GM18868 (cell line): ENCODE results near the gene COPS4.
"Not testable (repeated sequence)": the region's sequence is repeated elsewhere in the genome, so short reads cannot be mapped to it uniquely, and the experiment has no call there.

Experiments used
- ATAC-seq: cut with Tn5 transposase; IDR thresholded peaks from one replicate; pipeline ENCODE4 v1.9.1; 2021; ENCODE audit warnings: mild to moderate bottlenecking, moderate library complexity; ENCODE audit not compliant: unreplicated experiment

Gene COPS4

DNA sequence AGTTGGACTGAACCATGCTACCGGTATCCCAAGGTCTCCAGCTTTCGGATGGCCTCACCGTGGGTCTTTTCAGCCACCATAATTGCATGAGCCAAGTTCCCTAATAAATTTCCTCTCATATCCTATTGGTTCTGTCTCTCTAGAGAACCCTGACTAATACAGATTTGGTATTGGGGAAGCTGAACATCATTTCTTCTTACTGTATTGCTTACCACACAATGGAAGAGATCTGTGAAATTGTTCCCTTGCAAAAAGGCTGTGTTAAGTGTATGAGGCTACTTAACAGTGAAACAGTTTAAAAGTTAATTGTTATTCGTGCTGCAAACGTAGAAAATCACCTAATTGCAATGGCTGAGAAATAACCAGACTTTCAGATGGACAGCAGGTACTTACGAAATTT lies 45.6 kb downstream of the COPS4 start:
- ATAC-seq: no peak

DNA sequence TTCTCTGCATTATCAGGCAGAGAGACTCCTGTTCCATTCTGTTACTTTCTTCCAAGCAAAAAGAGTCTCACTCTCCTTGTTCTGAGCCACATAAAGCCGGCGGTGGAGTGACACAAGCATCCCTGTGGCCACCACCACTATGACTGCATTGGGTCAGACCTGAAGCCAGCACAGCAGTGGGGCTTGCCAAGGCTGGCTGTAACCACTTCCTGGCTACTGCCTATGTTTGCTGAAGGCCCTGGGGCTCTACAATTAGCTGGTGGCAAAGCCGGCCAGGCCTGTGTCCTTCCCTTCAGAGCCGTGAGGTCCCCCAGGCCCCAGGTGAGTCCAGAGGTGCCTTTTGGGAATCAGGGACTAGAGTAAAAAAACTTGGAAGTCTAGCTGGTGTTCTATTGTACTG lies 47.8 kb downstream of the COPS4 start:
- no peak for ATAC-seq

DNA sequence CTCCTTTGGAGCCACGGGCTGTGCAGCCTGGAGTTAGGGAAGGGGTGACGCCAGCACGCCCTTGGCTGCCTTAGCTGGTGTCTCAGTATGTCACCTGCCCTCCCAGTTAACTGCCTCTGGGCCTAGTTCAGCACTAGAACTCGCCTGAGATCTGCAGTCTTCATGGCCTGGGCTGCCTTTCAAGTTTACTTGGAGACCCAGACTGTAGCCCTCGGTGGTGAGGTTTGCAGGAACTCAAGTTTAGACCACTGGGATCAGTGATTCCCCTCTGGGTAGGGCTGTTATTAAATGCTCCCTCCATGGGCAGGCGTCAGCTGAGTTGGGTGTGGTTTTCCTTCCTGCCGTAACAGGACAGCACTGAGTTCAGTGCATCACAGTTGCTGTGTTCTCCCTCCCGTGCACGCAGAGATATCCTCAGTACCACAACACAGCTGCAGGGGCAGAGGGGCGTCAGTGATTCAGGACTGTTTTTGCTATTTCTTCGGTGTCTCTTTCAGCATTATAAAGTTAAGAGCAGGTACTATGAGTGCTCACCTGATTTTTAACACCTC lies 49.0 kb downstream of the COPS4 start:
- ATAC-seq: peak; percentile 46

DNA sequence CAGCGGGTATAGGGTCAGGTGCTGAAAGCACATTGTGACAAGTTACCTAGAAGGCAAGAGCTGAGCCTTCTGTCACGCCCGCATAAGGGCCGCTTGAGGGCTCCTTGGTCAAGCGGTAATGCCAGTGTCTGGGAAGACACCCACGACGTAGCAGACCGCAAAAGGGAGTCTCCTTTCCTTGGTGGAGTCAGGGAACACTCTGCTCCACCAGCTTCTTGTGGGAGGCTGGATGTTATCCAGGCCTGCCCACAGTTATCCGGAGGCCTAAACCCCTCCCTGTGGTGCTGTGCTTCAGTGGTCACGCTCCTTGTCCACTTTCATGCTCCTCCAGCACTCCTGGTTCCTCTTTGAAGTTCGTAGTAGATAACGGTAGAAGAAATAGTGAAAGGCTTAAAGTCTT lies 50.0 kb downstream of the COPS4 start:
- ATAC-seq: not testable (repeated sequence)

GRCh38 chr4:83089410-83090157 lies 54.6 kb downstream of the COPS4 start:
- ATAC-seq: no peak

DNA sequence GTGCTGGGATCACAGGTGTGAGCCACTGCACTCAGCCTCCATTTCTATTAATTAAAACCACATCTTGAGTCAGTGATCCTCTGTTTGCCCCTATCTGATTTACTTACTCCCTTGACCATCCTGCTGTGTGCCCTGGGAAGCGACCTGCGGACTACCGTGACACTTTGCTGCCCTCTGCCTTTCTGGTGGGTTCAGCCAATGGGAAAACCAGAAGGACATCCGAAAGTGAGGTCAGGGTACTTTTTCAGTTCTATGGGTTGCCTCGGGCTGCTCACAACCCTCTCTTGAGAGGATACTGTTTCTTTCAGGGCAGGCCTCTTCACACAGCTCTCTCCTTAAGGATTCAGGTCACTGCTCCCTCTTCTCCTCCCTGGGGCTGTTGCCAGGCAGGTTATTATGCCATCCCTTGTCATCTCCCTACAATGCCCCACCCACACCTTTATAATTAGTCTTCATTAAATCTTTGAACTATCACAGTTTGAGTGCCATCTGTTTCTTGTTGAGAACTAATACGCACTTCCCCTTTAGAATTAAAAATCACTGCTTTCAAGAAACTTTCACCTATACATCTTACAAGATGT lies 58.2 kb downstream of the COPS4 start:
- no peak for ATAC-seq

DNA sequence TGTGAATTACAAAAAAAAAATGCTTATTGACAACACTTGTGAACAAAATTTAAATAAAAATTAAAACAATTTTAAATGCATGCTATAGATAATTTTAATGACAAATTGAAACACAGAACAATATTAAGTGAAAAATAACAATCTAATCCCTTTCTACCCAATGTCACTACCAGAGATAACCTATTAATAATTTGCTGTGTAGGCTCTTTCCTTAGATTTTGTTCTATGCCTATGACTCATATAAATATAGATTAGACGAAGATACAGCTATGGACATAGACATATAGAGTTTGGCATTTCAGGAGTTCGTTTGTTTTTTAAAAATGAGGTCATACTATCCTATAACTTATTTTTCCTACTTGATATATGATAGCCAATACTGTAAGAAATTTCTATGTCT lies 61.4 kb downstream of the COPS4 start:
- no peak for ATAC-seq

DNA sequence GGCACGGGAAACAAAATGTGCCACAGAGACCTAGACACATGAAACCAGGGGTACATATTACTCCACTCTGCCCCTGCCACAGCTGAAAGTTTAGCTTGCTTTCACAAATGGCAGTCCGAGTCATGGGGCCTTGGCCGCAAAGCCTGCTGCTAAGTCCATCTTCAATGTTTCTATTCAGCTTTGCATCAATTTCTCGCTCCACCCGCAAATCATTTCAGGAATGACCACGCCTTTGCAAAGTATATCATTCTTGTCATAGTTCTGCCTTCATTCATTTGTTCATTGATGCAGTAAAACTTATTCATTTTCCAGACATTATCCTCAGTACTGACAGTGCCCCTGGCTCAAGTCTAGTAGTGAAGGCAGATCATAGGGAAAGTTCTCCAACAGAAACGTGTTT lies 70.0 kb downstream of the COPS4 start:
- ATAC-seq: no peak

GRCh38 chr4:83107631-83108030 lies 72.6 kb downstream of the COPS4 start:
- no peak for ATAC-seq

DNA sequence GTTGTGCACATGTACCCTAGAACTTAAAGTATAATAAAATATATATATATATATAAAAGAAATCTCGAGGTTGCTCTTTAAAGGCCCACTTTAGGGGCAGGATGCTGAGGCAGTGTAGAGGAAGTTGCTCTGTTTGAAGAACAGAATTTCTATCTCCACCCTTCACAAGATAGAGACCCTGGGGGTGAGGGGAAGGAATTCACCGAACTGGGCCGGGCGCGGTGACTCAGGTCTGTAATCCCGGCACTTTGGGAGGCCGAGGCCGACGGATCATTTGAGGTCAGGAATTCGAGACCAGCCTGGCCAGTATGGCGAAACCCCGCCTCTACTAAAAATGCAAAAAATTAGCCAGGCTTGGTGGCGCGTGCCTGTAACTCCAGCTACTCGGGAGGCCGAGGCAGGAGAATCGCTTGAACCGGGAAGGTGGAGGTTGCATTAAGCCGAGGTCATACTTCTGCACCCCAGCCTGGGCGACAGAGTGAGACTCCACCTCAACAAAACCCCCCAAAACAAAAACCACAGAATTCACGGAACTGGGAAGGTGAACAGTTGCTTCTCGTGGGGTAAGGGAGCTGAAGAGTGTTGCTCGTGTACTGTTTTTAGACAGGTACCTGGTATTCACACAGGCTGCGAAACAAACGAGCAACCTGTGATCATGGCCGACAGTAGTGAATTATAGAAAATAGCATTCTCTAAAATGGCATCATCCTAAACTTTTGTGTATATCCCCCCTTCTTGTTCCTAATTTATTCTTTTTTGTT lies 73.3 kb downstream of the COPS4 start:
- no peak for ATAC-seq

DNA sequence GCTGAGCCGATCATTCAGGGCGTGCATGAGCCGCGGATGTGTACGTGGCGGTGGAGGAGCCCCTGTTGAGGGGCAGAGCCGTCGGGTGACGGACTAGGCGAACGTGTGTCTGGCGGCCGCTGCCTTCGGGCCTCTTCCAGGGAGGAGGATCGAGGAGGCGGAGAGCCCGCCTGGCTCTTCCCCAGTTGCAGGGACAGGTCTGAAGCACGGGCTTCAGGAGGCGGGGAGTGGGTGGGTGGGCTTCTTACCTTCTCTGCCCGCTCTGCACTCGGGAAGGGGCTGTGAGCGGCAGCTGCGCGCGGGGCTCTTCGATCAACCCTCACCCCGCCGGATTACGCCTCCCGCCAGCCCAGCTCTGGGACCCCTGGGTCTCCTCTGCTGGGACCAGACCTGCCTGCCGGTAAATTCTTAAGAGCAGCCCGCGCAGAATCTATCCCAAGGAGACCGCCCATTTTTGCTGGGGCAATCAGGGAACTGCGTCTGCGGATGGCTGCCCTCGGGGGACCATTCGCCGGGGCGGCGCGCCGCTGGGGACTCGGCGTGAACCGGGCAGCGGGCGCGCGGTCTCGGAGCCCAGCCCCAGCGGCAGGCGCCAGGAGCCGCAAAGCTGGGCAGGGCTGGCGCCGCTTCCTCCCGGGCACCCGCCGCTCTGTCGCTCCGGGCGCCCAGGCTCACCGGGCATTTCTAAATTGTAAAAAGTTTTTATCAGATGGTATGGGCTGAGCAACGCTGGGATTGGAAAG lies 74.7 kb downstream of the COPS4 start:
- ATAC-seq: peak; percentile 8

DNA sequence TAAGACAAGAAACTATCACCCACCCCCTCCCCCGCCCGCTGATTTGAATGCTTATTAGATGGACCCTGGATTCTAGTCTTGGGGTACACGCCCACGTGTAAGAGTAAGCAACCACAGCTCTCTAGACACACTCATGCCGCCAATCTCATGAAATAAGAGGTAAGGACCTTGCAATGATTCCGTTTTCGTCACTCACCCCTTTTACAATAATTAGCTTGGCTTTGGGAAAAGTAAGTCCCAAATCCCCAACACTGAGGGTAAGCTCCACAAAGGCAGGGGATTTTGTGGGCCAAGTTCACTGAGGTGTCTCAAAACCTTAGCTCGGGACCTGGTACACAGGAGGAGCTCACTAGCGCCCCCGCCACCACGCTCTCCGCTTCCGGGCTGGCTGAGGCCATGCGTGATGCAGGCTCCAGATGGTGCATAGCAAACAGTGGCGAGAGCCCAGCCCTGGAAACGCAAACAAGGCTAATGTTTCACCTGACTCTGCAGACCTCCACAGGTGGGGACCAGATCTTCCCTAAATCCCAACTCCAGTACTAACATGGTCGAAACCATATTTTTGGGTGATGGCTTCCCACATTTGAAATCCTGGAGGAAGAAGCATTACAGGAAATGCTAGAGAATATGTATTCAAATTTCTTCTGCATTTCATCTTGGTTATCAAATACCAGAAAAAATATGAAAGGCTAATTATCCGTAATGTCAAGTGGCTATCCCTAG lies 75.4 kb downstream of the COPS4 start:
- ATAC-seq: peak; percentile 71

- ATAC-seq: no peak
Measured at GRCh38 chr4:83110970-83111750, 76.2 kb downstream of the COPS4 start.

DNA sequence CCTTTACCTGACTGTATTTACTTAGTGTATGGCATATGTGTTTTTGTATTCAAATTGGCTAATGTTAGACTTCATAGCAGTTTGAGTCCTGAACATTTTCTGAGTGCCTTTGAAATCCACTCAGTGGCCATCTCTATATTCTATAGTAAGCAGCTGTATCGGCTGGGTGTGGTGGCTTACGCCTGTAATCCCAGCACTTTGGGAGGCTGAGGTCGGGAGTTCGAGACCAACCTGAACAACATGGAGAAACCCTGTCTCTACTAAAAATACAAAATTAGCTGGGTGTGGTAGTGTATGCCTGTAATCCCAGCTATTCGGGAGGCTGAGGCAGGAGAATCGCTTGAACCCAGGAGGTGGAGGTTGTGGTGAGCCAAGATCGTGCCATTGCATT lies 76.8 kb downstream of the COPS4 start:
- not testable (repeated sequence) for ATAC-seq

- ATAC-seq: peak; percentile 45
Measured at GRCh38 chr4:83112231-83112630, 77.2 kb downstream of the COPS4 start.

- no peak for ATAC-seq
Measured at GRCh38 chr4:83112678-83113428, 77.9 kb downstream of the COPS4 start.

DNA sequence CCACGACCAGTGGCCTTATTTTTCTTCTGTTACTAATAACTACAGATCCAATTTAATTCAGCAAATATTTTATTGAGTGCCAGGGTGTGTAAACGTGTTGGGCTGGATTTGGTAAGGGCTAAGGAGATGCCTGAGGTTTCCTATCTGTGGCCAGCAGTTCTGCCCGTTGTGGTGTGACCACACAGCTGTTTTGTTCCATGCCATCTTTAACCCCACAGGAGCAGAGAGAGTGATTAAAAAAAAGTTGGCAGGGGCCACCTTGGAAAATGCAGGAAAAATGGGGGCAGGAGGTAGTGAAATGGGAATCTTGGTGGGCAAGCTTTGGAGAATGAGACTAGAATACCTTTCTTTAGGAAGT lies 78.4 kb downstream of the COPS4 start:
- ATAC-seq: no peak

GRCh38 chr4:83114576-83114975 lies 79.6 kb downstream of the COPS4 start, which contains the start of gene PLAC8:
TSS of gene PLAC8 (minus strand) at chr4:83114729. CDS start at chr4:83107921, 6,808 bp downstream.
- peak; percentile 57 for ATAC-seq

- no peak for ATAC-seq
Measured at GRCh38 chr4:83115000-83115399, 80.0 kb downstream of the COPS4 start.
